OCI-M2 (cell line): Measurements from ENCODE around the gene RNU1-2.
"Not testable (repeated sequence)": the region's sequence is repeated elsewhere in the genome, so short reads cannot be mapped to it uniquely, and the experiment has no call there.

ENCODE experiments used
- DNase-seq: peaks from one replicate; lab custom pipeline; 2025; ENCODE audit not compliant: unreplicated experiment; lab: John Stamatoyannopoulos, UW

RNU1-2 gene

DNA sequence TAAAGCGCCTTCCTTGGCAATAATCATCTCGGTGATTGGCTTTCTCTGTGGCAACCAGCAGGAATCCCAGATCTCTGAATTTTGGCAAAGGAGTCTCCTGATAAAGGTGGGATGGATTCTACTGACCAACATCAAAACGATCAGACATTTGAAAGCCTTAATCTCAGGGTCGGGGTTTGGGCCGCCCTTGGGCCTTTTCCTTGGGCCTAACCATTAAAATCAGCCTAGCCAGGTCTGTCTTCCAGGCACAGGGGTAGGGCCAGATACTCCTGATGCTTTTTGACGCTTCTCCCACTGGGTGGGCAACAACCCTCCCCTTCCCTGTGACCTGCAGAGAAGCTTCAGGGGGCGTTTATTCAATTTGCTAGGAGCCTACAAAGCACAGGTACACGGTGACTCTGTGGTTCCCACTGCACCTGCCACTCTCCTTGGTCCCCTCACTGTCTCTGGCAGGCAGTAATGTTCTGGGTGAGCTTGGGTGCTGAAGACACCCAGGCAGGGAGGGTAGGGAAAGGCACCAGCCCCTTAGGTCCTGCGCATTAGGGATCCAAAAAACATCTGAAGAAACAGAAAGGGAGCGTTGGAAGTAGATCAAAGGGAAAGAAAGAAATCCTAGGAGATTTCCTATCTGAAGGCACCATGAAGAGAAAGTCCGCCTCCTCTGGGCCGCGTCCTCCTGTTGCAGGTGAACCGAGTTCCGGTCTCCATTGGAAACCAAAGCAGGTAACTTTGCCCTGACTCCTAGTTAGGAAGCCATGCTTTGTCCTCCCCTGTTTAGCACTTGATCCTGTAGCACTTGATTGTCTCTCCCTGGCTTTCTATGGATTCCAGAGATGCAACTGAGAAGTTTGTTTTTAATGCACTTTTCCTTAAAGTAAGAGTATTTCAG is 12.3 kb downstream of the RNU1-2 start:
- DNase-seq, result no peak

GRCh38 chr1:16911851-16912721 is 16.3 kb downstream of the RNU1-2 start:
- DNase-seq, result not testable (repeated sequence)

DNA sequence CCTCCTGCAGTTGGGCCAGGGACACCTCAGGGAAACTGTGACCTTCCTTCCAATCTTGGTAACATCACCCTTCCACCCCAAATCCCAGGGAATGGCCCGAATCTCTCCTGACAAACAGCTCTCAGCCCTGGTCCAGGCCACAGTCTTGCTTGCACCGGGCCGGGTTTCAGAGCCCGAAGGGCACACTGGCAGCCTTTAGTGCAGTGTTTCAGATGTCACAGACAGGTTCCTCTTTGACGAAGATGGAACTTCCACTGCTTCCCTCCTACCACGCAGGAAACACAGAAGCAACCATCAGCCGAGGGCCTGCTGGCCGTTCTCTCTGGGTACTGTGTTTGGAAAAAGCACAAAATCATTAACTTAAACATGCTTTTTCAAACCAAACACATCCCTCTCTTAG is 17.0 kb downstream of the RNU1-2 start:
- not testable (repeated sequence) for DNase-seq

GRCh38 chr1:16913181-16913832 is 17.5 kb downstream of the RNU1-2 start:
- DNase-seq, result no peak

GRCh38 chr1:16913833-16914662 is 18.3 kb downstream of the RNU1-2 start:
- DNase-seq, result peak; percentile 66

- not testable (repeated sequence) for DNase-seq
These were observed 19.3 kb downstream of the RNU1-2 start for GRCh38 chr1:16914928-16915626.

DNA sequence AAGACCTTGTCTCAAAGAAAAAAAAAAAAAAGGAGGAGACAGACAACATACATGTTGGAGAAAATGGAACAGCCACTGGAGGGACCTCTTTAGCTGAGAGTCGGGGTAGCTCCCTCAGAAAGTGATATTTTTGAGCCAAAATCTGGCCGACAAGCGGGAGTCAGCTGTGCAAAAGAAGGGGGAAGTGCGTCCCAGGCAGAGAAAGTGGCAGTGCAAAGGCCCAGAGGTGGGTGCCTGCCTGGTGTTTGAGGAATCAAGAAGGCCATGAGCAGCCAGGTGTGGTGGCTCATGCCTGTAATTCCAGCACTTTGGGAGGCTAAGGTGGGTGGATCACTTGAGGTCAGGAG is 19.8 kb downstream of the RNU1-2 start:
- DNase-seq, result no peak

GRCh38 chr1:16916036-16916880 is 20.5 kb downstream of the RNU1-2 start:
- DNase-seq, result not testable (repeated sequence)

- DNase-seq, result no peak
These were observed 22.6 kb downstream of the RNU1-2 start for GRCh38 chr1:16918371-16918770.

DNA sequence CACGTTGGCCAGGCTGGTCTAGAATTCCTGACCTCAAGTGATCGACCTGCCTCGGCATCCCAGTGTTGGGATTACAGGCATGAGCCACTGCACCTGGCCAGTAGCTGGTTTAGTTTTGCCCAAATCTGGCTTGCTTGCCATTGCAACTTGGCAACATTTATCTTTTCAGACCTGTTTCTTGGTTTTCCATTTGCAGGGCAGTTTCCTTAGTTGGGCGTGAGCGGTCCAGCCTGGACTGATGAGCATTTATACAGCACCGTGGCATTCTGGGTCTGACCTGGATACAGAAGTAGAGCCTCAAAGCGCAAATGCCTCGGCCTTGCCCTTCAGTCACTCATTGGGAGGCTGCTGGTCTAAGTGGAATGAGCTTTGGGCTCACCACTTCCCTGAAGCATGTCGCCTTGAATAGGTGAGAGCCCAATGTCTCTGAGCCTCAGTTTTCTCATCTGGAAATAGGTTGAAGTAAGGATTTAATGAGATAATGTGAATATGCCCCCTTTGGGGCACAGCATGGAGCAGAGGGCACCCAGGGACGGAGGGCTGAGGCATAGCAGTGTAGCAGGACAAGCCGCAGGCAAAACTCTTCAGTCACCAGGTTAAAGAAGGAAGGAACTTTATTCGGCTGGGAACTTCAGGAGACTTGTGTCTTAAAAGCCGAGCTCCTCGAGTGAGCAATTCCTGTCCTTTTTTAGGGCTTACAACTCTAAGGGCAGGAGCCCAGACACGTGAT is 23.3 kb downstream of the RNU1-2 start:
- not testable (repeated sequence) for DNase-seq

DNA sequence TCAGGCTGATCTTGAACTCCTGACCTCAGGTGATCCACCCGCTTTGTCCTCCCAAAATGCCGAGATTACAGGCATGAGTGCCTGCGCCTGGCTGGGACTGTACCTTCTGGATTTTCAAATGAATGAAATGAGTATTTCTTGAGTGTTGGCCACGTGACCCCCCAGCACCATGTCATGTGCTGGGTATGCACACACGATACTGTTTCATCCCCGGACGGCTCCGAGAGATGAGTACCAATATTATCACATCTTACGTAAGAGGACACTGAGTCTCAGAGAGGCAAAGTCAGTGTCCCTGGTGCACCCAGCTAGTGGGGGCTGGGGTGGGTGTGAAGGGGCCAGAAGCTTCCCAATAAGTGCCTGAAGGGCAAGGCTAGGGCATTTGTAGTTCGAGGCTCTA is 25.2 kb downstream of the RNU1-2 start:
- no peak for DNase-seq

- no peak for DNase-seq
These were observed 25.8 kb downstream of the RNU1-2 start, which contains the start of gene CROCC for GRCh38 chr1:16921391-16922185. CROCC (plus strand) TSS chr1:16921931; CDS start chr1:16922019, 88 bp downstream.

DNA sequence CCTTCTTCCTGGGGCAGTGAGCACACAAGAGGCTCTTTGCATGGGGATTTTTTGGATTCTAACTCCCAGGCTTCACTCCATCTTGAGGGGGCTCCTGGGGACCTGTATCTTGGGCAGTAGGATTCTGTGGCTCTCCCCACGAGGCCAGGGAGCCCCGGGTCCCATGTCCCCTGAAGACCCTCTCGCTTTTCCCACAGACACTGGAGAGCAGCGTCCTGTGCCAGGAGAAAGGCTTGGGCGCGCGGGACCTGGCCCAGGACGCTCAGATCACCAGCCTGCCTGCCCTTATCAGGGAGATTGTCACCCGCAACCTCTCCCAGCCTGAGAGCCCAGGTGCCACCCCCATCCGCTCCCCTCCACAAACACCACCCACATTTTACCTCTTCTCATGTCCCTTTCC is 26.7 kb downstream of the RNU1-2 start:
- no peak for DNase-seq

- DNase-seq, result no peak
These were observed 27.2 kb downstream of the RNU1-2 start for GRCh38 chr1:16922885-16923431.

DNA sequence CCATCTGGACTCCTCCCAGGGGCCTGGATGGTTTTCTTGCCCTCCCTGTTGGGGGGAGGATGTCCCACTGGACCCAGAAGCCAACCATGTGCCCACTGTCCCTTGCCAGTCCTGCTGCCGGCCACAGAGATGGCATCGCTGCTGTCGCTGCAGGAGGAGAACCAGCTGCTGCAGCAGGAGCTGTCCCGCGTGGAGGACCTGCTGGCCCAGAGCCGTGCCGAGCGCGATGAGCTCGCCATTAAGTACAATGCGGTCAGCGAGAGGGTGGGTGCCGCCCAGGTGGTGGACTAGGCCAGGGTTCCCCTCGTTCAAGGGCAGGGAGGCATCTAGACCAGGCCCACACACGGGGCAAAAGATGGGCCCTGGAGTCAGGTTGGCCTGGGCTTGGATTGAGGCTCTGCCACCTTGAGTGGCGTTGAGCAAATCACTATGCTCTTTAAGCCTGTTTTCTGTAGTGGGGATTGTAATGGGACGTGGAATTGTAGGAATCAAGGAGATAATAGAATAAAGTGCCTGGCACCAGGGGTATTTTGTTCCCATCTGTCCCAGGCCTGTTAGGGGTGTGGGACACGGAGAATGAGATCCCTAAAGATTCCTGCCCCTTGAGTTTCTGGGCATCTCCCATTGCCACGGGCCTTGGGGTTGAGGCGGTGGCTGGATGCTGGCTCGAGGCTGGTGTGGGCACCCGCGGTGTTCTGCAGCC is 28.6 kb downstream of the RNU1-2 start:
- no peak for DNase-seq

DNA sequence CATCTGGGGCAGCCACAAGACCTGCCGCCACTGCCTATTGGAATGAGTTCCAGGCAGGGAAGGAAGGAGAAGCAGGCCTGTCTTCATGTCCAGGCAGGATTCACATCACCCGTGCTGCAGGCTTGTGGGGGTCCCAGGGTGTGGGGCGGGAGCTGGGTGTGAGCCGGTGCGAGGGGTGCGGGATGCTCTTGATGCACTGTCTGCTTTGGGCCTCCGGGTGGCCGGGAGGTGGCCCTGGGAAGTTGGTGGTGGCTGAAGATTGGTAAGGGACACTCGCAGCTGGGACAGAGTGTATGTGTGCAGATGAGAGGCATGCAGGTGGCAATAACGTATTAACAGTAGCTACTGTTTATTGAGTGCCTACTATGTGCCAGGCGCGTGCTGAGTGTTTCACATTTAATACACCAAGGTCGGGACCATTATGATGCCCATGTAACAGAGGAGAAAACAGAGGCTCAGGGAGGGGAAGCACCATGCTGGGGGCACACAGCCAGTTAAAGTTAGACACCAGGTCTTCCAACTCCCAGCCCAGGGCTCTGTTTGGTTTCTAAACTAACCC is 29.2 kb downstream of the RNU1-2 start:
- DNase-seq, result no peak
